ENCODE measurements around the gene TUBB6. TPM values are rescaled to one million over a fixed set of nuclear protein-coding genes. Genes with fewer than 3 reads are reported as not detected.

Gene TUBB6
- total RNA-seq, 1 experiment from 2014 or later, result 240 TPM

GRCh38 chr18:12278741-12279682, 29.0 kb upstream of the TUBB6 start:
- CTCF ChIA-PET, result interaction anchor here (0.7 to 3.3 kb wide), 17 partner anchors 7 to 240 kb away, joined by 3 to 56 read pairs (median 6); partner anchors contain the start of gene AFG3L2
- H3K36me3 Mint-ChIP-seq, result no peaks in the 10 kb centered on the region
- TF ChIP-seq GABPB1 (CRISPR knock-in tag; IDR thresholded peaks at IDR 0.05), result peak; percentile 77
- 0 out of 2 replicates have a peak, but pooled peaks have one; percentile 15 for TF ChIP-seq FOXP1 (CRISPR knock-in tag; IDR thresholded peaks at IDR 0.05; ENCODE audit: borderline replicate concordance)
- TF ChIP-seq FOXJ3 (CRISPR knock-in tag; IDR thresholded peaks at IDR 0.05; ENCODE audit: borderline replicate concordance), result no peak
- no peak for TF ChIP-seq ZMAT4 (CRISPR knock-in tag; IDR thresholded peaks at IDR 0.05)
- peak; percentile 56; the same call in 1 of the 2 replicates for TF ChIP-seq ZBTB21 (CRISPR knock-in tag; IDR thresholded peaks at IDR 0.05; ENCODE audit: borderline replicate concordance)
- no peak for TF ChIP-seq ATF2 (CRISPR knock-in tag; IDR thresholded peaks at IDR 0.05; ENCODE audit: borderline replicate concordance, low read depth)
- TF ChIP-seq ZNF121 (CRISPR knock-in tag; IDR thresholded peaks at IDR 0.05), result peak; percentile 89; the same call in 1 of the 2 replicates
- 0 out of 2 replicates have a peak, but pooled peaks have one; percentile 43 for TF ChIP-seq E2F5 (CRISPR knock-in tag; IDR thresholded peaks at IDR 0.05)
- no peak for TF ChIP-seq IRF1 (CRISPR knock-in tag; IDR thresholded peaks at IDR 0.05)
- no peak for TF ChIP-seq JUN (CRISPR knock-in tag; IDR thresholded peaks at IDR 0.05)
- no peak for TF ChIP-seq SMAD3 (CRISPR knock-in tag; IDR thresholded peaks at IDR 0.05; ENCODE audit: borderline replicate concordance)
- TF ChIP-seq EMX1 (CRISPR knock-in tag; IDR thresholded peaks at IDR 0.05), result no peak
- no peak for TF ChIP-seq RELA (CRISPR knock-in tag; IDR thresholded peaks at IDR 0.05; ENCODE audit: borderline replicate concordance)
- TF ChIP-seq ZNF263 (CRISPR knock-in tag; IDR thresholded peaks at IDR 0.05; ENCODE audit: low read depth), result peak; percentile 73; the same call in 1 of the 2 replicates
- TF ChIP-seq ZNF423 (CRISPR knock-in tag; IDR thresholded peaks at IDR 0.05), result no peak
- no peak for TF ChIP-seq KAT7 (CRISPR knock-in tag; IDR thresholded peaks at IDR 0.05; ENCODE audit: borderline replicate concordance)
- TF ChIP-seq MAX (CRISPR knock-in tag; IDR thresholded peaks at IDR 0.05), result peak; percentile 55; the same call in 1 of the 2 replicates
- TF ChIP-seq CBFB (CRISPR knock-in tag; IDR thresholded peaks at IDR 0.05; ENCODE audit: low read depth), result 0 out of 2 replicates have a peak, but pooled peaks have one; percentile 31
- TF ChIP-seq TP53 (CRISPR knock-in tag; IDR thresholded peaks at IDR 0.05), result peak; percentile 45; the same call in 1 of the 2 replicates
- ATAC-seq, result peak; percentile 93
- peak overlapping the region; percentile 36 for H3K27ac Mint-ChIP-seq
- POLR2A ChIA-PET, result interaction anchor here (0.8 to 2.1 kb wide), 5 partner anchors 8 to 98 kb away, joined by 3 to 10 read pairs (median 5); partner anchors contain the start of genes AFG3L2 and CIDEA
- H3K4me3 Mint-ChIP-seq, result no peak overlapping the region
- peaks cover 25% of the 10 kb centered on the region for H3K4me1 Mint-ChIP-seq
- DNase-seq (ENCODE audit: low spot score), result peak; percentile 71
- H3K9me3 Mint-ChIP-seq, result no peaks in the 10 kb centered on the region
- H3K27me3 Mint-ChIP-seq (ENCODE audit: low read depth), result no peaks in the 10 kb centered on the region; the same call in 1 of the 2 replicates

Measured in WTC11 (cell line).